Stimulated activated CD4-positive, alpha-beta T cell treated with anti-CD3 and anti-CD28 coated beads, Interleukin-1b, Interleukin-23, amount 100 ng/mL, for 4 hours (primary cell): ENCODE measurements around the gene RAVER2.
"Not testable (repeated sequence)": the region's sequence is repeated elsewhere in the genome, so short reads cannot be mapped to it uniquely, and the experiment has no call there.

Source experiments
- DNase-seq, 2 donors: peaks; one replicate each; pipeline ENCODE4 v3.0.0-alpha.2; 2020; ENCODE audit warnings: low read depth in 2 of 2

RAVER2 gene

DNA sequence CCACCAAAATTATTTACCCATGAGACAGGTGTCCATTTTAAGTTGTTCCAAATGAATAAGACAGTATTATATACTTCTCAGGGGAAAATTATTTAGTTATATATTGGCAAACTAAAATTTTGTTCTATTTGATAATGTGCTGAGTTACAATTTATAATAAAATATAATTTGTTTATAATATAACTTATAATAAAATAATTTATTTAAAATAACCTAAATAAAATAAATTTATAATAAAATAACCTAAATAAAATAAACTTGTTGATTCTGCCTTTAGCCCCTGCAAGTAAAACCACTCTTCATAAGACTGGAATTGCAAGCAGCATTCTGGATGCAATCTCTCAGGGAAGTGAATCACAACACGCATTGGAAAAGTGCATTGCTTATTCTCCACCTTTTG lies 69.6 kb downstream of the RAVER2 start:
- no peak for DNase-seq

DNA sequence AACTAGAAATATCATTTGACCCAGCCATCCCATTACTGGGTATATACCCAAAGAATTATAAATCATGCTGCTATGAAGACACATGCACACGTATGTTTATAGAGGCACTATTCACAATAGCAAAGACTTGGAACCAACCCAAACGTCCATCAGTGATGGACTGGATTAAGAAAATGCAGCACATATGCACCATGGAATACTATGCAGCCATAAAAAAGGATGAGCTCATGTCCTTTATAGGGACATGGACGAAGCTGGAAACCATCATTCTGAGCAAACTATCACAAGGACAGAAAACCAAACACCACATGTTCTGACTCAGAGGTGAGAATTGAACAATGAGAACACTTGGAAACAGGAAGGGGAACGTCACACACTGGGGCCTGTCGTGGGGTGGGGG lies 72.5 kb downstream of the RAVER2 start:
- DNase-seq, result not testable (repeated sequence)

DNA sequence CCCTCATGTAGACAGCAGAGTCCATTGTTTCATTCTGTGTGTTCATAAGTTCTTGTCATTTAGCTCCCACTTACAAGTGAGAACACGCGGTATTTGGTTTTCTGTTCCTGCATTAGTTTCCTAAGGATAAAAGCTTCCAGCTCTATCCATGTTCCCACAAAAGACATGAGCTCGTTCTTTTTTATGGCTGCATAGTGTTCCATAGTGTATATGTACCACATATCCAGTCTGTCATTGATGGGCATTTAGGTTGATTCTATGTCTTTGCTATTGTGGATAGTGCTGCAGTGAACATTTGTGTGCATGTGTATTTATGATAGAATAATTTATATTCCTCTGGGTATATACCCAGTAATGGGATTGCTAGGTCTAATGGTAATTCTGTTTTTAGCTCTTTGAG lies 75.7 kb downstream of the RAVER2 start:
- DNase-seq, result not testable (repeated sequence)

DNA sequence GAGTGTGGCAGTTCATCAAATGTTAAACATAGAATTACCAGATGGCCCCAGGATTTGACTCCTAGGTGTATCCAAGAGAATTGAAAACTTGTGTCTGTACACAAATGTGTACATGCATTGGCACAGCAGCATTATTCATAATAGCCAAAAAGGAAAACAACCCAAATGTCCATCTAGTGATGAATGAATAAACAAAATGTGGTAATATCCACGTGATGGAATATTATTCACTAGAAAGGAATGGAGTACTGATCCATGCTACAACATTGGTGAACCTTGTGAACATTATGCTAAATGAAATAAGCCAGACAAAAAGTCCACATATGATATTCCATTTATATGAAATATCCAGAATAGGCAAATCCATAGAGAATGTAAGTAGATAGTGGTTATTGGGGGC lies 77.7 kb downstream of the RAVER2 start:
- DNase-seq, result no peak

DNA sequence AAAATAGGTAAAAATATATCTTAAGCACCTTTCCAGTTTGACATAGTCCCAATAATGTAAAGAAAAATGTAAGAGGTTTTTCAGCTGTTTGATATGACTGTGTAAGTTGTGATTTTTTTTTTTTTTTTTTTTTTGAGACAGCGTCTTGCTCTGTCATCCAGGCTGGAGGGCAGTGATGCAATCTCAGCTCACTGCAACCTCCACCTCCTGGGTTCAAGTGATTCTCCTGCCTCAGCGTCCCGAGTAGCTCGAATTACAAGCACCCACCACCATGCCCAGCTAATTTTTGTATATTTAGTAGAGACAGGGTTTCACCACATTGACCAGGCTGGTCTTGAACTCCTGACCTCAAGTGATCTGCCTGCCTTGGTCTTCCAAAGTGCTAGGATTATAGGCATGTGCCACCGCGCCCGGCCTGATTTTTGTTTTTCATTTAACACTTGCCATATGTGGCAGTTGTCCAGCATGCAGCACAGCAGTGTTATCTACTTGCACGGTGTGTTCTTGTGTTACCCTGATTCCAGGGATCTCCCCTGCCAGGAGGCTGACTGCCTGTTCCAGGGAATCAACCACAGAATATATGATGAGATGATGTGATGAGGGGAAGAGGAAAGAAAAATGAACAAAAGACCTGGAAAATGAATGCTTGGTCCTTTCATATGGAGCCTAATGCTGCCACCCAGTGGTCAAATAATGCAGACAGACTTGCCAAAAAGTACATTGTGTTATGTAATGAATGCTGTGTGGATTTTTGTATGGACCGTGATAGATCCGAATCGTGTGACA lies 79.0 kb downstream of the RAVER2 start:
- peak; percentile 23 to 55 for DNase-seq

DNA sequence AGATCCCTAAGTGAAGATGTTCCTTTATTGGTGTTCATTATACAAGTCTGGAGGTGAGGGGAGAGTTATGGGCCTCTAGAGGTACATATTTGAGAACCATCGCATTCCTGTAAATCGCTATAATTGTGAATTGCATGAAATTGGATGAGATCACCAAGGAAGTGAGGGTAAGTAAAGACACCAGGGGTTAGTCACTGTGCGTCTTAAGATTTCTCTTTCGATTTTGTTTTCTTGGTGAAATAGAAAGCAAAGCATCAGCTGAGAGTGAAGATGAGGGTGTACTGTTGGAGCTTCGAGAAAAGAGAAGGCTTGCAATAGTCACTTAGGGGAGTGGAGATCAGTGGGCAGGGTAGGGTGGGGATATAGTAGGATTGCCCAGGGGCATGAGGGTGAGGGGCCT lies 82.1 kb downstream of the RAVER2 start:
- no peak for DNase-seq

DNA sequence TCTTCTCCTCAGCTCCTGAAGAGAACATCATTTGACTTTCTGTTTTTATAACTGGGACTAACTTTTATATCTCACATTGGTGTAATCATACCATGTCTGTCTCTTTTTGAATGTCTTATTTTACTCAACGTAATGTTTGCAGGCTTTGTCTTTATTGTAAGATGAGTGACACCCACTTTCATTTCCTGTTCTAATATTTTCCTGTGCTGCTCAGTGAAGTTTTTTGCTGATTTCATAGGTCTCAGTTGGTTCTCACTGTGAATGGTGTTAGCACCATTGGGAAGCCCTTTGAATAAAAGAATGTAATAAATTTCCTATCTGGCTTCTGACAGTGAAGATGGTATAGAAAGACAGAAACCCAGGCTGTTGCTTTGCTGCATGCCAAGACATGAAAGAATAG lies 84.0 kb downstream of the RAVER2 start:
- DNase-seq, result no peak

DNA sequence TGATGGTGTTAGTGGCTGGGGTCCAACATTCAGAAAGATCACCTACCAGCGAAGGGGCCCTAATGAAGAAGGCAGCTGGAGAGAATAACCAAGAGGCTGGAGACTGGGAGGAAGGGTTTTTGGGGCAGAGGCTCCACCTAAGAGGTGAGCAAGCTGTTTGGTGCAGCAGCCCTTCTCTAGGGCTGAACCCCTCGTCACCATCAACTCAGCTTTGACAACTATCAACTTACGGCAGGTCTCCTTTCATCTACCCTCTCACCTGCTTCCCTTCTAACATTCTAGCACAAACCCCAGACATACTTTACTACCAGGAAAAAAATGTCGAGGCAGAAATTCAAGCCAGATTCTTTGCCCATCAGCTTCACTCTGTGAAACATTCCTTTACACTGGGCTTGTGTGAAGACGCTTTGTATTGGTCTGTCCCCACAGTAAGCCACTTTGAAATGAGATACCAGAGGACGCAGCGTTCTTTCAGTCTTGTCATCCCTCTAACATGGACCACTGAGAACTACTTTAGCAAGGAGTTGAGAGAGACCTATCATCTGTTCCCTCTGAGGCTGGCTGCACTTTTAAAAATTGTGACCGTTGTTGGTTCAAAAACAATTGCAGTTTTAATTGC lies 84.6 kb downstream of the RAVER2 start:
- no peak for DNase-seq

- no peak for DNase-seq
Observed at GRCh38 chr1:64830030-64830651, 85.3 kb downstream of the RAVER2 start.

DNA sequence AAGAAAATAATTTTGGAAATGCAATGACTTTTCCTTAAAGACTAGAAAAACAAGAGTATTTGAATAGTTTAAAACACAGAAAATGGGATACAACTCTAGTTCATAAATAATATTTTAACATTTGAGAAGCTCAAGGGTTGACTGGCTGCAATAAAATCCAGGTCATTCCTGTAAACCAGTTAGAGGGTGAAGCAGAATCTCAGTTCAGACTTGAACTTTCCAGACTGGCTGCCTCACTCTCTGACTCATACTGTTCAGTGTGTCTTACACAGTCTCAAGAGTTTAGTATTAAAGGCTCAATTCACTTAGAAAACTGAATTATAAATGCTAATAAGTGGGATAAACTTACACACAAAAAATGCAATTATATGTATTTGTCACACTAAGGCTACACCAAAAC lies 89.9 kb downstream of the RAVER2 start:
- DNase-seq, result no peak

GRCh38 chr1:64836802-64837201 lies 91.9 kb downstream of the RAVER2 start:
- DNase-seq, result no peak

GRCh38 chr1:64838486-64838885 lies 93.6 kb downstream of the RAVER2 start:
- no peak for DNase-seq

DNA sequence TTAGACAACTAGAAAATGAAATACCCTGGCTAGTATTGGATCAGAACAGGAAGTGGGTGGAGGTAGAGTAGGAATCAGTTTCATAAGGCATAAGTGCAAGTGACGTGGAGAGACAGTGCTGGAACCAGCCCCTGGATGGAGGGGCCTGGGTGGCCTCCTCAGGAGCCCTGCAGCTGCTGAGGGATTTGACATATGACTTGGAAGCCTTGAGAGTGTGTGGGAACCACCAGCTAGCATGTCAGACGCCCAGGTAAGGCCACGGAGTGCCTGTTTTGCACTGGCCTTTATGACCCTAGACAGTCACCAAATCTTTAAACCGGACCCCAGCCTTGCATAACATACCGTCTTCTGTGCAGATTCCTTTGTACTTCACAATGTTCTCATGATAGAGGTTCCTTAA lies 94.4 kb downstream of the RAVER2 start:
- no peak for DNase-seq

DNA sequence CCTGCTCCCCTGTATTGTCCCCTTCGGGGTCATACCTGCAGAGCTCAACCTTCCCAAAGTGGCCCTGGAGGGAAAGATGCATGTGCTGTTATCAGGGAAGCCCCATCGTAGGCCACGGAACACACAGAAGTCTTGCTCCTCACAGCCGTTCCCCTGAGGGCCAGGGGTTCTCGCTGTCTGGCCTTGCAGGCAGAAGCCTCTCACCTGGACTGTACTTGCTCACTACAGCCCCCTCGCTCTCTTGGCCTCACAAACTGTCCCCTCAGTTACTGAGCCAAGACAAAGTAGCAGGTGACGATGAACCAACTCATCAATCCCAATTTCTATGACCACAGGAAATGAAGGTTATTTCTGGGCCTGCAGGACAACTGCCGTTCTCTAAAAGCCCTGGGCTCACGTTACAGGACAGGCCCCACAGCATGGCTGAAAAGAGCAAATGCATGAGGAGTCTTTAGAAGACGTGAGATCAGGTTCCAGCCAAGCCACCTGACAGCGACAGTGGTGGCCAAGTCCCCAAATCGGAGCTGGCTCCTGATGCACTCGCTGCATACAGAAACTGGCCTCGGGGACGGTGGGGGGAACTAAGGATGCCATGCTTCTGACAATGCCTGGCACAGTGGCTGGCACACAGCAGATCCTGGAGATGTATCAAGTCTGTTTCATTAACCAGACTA lies 95.0 kb downstream of the RAVER2 start:
- DNase-seq, result no peak

DNA sequence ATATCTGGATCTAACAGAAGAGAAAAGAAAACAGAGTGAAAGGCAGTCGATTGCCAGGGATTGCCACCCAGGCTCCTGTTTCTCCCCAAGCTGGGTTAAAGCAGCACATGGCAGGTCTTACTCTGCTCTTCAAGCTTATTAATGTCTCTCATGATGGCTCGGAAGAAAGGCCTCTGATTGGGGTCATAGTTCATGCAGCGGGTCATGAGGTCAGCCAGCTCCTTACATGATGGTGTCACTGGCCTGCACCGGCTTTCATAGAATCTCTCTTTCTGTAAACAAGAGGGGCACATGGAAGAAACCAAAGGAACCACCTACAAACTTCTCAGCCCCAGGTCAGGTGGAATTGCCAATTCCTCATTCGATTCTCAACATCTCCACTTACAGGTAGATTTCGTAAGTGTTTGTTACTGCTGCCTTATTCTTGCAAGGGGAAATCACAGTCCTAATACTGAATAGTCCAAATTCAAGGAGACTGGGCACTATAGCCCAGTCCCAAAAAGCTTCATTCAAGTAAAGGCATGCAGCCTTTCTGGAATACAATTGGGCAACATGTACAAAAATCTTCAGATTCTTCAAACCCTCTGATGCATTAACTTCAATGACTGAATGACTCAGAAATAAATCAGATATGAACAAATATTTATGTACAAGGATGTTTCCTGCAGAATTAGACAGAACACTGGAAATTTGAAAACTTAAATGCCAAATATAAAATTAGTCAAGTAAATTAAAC lies 96.6 kb downstream of the RAVER2 start:
- no peak for DNase-seq

DNA sequence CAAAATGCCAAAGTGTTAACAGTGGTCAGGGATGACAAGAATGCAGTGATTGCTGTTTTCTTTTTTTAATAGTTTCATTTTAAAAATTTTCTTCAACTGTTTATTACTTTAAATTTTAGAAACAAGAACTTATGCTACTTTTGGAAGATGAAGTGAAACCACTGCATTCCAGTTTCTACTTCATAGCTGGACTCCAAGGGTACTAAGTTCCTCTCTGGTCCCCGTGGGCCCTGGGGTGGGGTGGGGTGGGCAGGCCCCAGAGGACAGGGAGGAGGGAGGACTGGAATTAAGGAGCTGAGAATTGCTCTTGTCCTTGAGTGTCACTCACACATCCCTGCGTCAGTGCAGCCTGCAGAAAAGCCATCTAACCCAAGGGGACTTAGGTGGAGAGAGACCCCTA lies 97.3 kb downstream of the RAVER2 start:
- no peak for DNase-seq

DNA sequence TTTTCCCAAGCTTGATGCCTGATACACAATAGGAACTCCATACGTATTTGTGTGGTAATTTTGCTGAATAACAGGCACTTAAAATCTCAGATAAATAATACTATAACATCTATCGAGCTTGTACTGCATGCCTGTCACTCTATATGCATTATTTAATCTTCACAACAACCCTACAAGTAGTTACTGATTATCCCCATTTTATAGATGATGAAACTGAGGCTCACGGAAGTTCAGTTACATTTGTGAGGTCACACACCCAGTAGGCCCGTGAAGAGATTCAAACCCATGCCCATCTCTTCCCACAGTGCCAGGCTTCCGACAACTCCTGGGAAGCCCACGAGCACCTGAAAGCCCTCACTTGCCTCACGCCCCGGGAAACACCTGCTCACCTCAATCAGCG lies 98.8 kb downstream of the RAVER2 start:
- no peak for DNase-seq

DNA sequence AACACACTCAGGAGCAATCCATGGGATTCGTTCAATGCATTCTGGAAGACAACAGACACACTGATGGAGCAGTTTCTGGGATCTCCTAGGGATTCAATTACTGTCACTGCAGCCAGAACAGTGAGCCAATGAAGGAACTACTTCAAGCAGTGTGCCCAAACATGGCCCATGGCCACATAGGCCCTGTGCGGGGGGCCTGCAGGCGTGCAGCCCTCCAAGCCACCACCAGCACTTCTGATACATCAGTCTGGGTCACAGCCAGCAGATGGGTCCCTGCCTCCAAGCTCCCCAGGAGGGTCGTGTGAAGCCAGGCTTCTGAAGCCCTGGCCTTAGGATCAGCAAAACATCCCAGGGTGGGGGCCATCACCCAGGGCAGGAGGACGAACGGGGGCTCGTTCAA lies 99.3 kb downstream of the RAVER2 start:
- no peak for DNase-seq

DNA sequence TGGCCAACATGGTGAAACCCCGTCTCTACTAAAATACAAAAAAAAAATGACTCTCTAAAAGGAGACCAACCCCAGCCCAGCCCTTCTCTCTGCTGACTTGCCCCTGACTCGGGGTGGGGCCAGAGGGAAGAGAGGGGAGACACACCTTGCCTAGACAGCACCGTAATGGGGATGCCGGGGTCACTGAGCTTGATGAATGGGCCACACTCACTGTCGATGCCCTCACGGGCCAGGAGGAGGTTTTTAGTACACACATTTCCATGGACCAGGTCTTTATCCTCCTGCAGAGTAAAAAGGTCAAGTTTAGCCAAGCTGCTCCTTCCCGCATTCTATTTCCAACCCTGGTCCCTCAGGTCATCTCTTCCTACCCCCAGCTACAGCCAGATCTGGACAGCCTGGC lies 99.7 kb downstream of the RAVER2 start:
- no peak for DNase-seq

DNA sequence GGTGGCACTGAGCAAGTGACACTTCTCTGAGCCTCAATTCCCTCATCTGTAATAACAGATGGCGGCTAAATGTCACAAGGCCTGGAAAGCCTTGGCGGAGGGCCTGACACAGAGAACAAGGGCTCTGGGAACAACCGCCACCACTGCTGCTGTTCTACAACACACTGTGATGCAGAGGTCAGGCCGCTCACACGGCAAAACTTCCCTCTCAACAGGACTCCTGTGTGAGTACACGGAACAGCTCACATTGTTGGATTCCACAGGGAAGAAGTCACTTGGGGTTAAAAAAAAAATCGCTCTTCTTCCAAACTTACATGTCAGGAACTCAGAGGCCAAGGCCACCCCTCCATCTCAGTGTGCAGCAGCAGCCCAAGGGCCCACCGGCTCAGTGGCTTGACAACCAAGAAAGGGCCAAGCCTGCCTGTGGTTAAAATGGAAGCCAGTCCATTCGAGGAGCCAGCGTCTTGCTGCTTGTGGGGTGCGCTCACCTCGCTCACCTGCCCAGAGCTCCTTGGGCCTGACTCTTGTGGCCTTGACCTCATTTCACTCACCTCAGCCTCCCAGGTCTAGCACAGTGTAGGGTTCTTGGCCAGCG lies 101.1 kb downstream of the RAVER2 start:
- no peak for DNase-seq

DNA sequence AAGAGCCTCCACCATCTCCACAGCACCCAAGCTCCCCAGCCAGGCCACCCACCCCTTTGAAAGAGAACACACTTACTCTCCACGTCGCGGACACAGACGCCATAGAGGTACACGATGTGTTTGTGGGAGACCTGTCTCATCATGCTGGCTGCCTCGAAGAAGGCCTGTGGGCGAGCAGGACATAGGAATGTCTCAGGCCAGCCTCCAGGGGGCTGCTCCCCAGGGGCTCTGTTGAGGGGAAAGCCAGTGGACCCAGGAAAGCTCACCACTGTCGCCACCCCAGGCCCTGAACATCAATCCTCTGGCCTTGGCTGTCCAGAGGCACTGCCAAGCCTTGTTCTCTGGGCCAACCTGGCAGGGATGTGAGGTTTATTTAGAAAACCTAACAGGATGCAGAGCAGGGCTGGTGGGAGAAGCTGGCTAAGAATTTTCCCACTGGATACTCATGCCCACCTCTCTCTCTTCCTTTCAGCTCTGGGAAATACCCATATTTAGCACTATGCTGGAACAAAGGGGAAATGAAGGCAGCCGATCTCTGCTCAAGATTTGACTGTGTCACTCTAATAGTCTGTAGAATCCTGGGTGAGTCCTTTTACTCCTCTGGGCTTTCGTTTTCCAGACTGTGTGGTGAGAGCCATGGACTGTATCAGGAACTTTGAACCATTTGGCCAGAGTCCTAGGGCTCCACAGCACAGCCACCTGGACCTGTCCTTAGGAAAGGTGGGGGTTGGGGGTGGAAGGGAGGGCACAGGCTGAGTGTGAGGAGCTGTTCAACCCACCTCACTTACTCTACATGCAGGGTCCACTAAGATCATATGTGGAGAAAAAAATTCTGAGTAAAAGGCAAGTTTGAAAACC lies 101.9 kb downstream of the RAVER2 start:
- DNase-seq, result no peak
